Activated CD4-positive, alpha-beta T cell treated with anti-CD3 and anti-CD28 coated beads for 36 hours (primary cell): ENCODE measurements around the gene LRRC43. TPM values are rescaled to one million over a fixed set of nuclear protein-coding genes. Genes with fewer than 3 reads are reported as not detected.
A peak's percentile ranks its signal among the peaks of the same experiment; 100 is the strongest.

Experiments
- ATAC-seq: fragments of 200-7000 bp; cut with Tn5 transposase; one replicate; pipeline ENCODE4 v1.10.0; 2021; ENCODE audit warnings: mild to moderate bottlenecking, moderate library complexity
- CTCF ChIA-PET: fragments of 350-600 bp; sonication (Branson Sonifier 250); formaldehyde crosslinking; loops from one replicate; lab custom pipeline; 2021; ENCODE audit warnings: antibody characterized with exemption; lab: Charles Lee
- POLR2A ChIA-PET: fragments of 350-600 bp; sonication (Branson Sonifier 250); formaldehyde crosslinking; loops from one replicate; lab custom pipeline; 2021; ENCODE audit warnings: antibody characterized with exemption, inconsistent platforms; lab: Charles Lee
- DNase-seq: peaks from one replicate; pipeline ENCODE4 v3.0.0-alpha.2; 2020
- H3K27ac Mint-ChIP-seq: one replicate; pipeline ENCODE4 v1.8.0; 2021; ENCODE audit warnings: mixed read lengths
- H3K27me3 Mint-ChIP-seq: one replicate; pipeline ENCODE4 v1.8.0; 2021; ENCODE audit warnings: mixed read lengths
- H3K36me3 Mint-ChIP-seq: one replicate; pipeline ENCODE4 v1.8.0; 2021; ENCODE audit warnings: low read depth, mixed read lengths
- H3K4me1 Mint-ChIP-seq: one replicate; pipeline ENCODE4 v1.8.0; 2021; ENCODE audit warnings: mixed read lengths
- H3K4me3 Mint-ChIP-seq: one replicate; pipeline ENCODE4 v1.8.0; 2021; ENCODE audit warnings: mild to moderate bottlenecking, moderate library complexity, mixed read lengths
- H3K9me3 Mint-ChIP-seq: one replicate; pipeline ENCODE4 v1.8.0; 2021; ENCODE audit warnings: low read depth, mixed read lengths
- intact Hi-C, 2 experiments: fragments of 100-400 bp; cut with DNase I in 1 of 2; cut with micrococcal nuclease in 1 of 2; formaldehyde crosslinking; loops; one replicate each; pipeline versions ENCODE4 v1.14.2 to v1.15.1; 2022 to 2024; cut with DNase I, micrococcal nuclease
- total RNA-seq, 2 experiments: library from RNA; stranded (reverse); gene quantifications; one replicate each; pipeline ENCODE4 v1.2.3, GENCODE V29; 2021

The LRRC43 gene
- total RNA-seq, 2 experiments from 2014 or later: 0.37 TPM; not detected in 1

GRCh38 chr12:122141911-122142725, 40.8 kb upstream of the LRRC43 start:
- Mint-ChIP-seq H3K36me3 (peaks cover 8% of the 10 kb centered on the region), H3K9me3 (no peaks in the 10 kb centered on the region), H3K4me1 (no peaks in the 10 kb centered on the region), H3K27me3 (no peaks in the 10 kb centered on the region), H3K27ac (no peak overlapping the region), H3K4me3 (no peak overlapping the region)
- ChIA-PET POLR2A (no interaction called here), CTCF (interaction anchor here (0.9 kb wide), 1 partner anchor 88 kb away, joined by 3 read pairs; no protein-coding TSS in a partner anchor)
- intact Hi-C loops: no loop called here
- DNase-seq (no peak), ATAC-seq (no peak)

GRCh38 chr12:122142857-122143256, 40.1 kb upstream of the LRRC43 start:
- Mint-ChIP-seq H3K36me3 (peaks cover 8% of the 10 kb centered on the region), H3K27ac (no peak overlapping the region), H3K4me3 (no peak overlapping the region), H3K27me3 (no peaks in the 10 kb centered on the region), H3K4me1 (no peaks in the 10 kb centered on the region), H3K9me3 (no peaks in the 10 kb centered on the region)
- DNase-seq: no peak
- no peak for ATAC-seq
- intact Hi-C loops: no loop called here
- ChIA-PET POLR2A (no interaction called here), CTCF (interaction anchor here (0.9 kb wide), 1 partner anchor 89 kb away, joined by 3 read pairs; no protein-coding TSS in a partner anchor)

GRCh38 chr12:122144885-122145284, 38.0 kb upstream of the LRRC43 start:
- POLR2A ChIA-PET: no interaction called here
- intact Hi-C loops: no loop called here
- ATAC-seq (no peak), DNase-seq (no peak)
- no peaks in the 10 kb centered on the region for H3K9me3 Mint-ChIP-seq
- peaks cover 2% of the 10 kb centered on the region for H3K4me1 Mint-ChIP-seq
- H3K4me3 Mint-ChIP-seq: no peak overlapping the region
- H3K27ac Mint-ChIP-seq: no peak overlapping the region
- peaks cover 5% of the 10 kb centered on the region for H3K36me3 Mint-ChIP-seq
- CTCF ChIA-PET: no interaction called here
- H3K27me3 Mint-ChIP-seq: no peaks in the 10 kb centered on the region

GRCh38 chr12:122145505-122146330, 37.2 kb upstream of the LRRC43 start:
- ChIA-PET CTCF (no interaction called here), POLR2A (no interaction called here)
- intact Hi-C loops: no loop called here
- DNase-seq (no peak), ATAC-seq (no peak)
- Mint-ChIP-seq H3K36me3 (peaks cover 3% of the 10 kb centered on the region), H3K4me3 (no peak overlapping the region), H3K4me1 (peaks cover 2% of the 10 kb centered on the region), H3K27me3 (no peaks in the 10 kb centered on the region), H3K9me3 (no peaks in the 10 kb centered on the region), H3K27ac (no peak overlapping the region)

- ATAC-seq (no peak), DNase-seq (no peak)
- Mint-ChIP-seq H3K4me3 (no peak overlapping the region), H3K36me3 (no peaks in the 10 kb centered on the region), H3K27me3 (no peaks in the 10 kb centered on the region), H3K4me1 (peaks cover 2% of the 10 kb centered on the region), H3K27ac (no peak overlapping the region), H3K9me3 (no peaks in the 10 kb centered on the region)
- CTCF ChIA-PET: interaction anchor here (0.6 to 1.3 kb wide), 3 partner anchors 15 to 115 kb away, joined by 3 to 5 read pairs (median 3); no protein-coding TSS in a partner anchor
- POLR2A ChIA-PET: interaction anchor here (0.5 to 0.6 kb wide), 2 partner anchors 210 to 529 kb away, joined by 3 to 5 read pairs; no protein-coding TSS in a partner anchor
- intact Hi-C loops: no loop called here
Measured at GRCh38 chr12:122147514-122148290, 35.2 kb upstream of the LRRC43 start.

- no peaks in the 10 kb centered on the region for H3K9me3 Mint-ChIP-seq
- intact Hi-C loops: no loop called here
- ChIA-PET POLR2A (no interaction called here), CTCF (interaction anchor here (0.6 to 1.3 kb wide), 2 partner anchors 16 to 25 kb away, joined by 3 to 5 read pairs; no protein-coding TSS in a partner anchor)
- no peaks in the 10 kb centered on the region for H3K27me3 Mint-ChIP-seq
- DNase-seq: no peak
- ATAC-seq: no peak
- no peak overlapping the region for H3K4me3 Mint-ChIP-seq
- H3K4me1 Mint-ChIP-seq: peaks cover 2% of the 10 kb centered on the region
- no peaks in the 10 kb centered on the region for H3K36me3 Mint-ChIP-seq
- peak overlapping the region; percentile 9 for H3K27ac Mint-ChIP-seq
Measured at GRCh38 chr12:122148657-122149056, 34.3 kb upstream of the LRRC43 start.

- ATAC-seq (no peak), DNase-seq (no peak)
- H3K36me3 Mint-ChIP-seq: no peaks in the 10 kb centered on the region
- peaks cover 2% of the 10 kb centered on the region for H3K4me1 Mint-ChIP-seq
- H3K27me3 Mint-ChIP-seq: no peaks in the 10 kb centered on the region
- POLR2A ChIA-PET: no interaction called here
- no peaks in the 10 kb centered on the region for H3K9me3 Mint-ChIP-seq
- no peak overlapping the region for H3K4me3 Mint-ChIP-seq
- CTCF ChIA-PET: interaction anchor here (0.6 to 1.0 kb wide), 2 partner anchors 22 to 215 kb away, joined by 3 read pairs; no protein-coding TSS in a partner anchor
- intact Hi-C loops: no loop called here
- no peak overlapping the region for H3K27ac Mint-ChIP-seq
Measured at GRCh38 chr12:122150127-122150681, 32.7 kb upstream of the LRRC43 start.

- CTCF ChIA-PET: no interaction called here
- no peak overlapping the region for H3K27ac Mint-ChIP-seq
Measured at GRCh38 chr12:122152754-122153153, 30.2 kb upstream of the LRRC43 start.

GRCh38 chr12:122155705-122156104, 27.2 kb upstream of the LRRC43 start:
- intact Hi-C loops: loop anchor here in 1 of 2 experiments (5.0 kb wide), 1 partner anchor 37 kb away; no protein-coding TSS in a partner anchor
- no peaks in the 10 kb centered on the region for H3K9me3 Mint-ChIP-seq
- no peaks in the 10 kb centered on the region for H3K4me1 Mint-ChIP-seq
- ChIA-PET CTCF (interaction anchor here (1.2 kb wide), 1 partner anchor 32 kb away, joined by 4 read pairs; no protein-coding TSS in a partner anchor), POLR2A (no interaction called here)
- ATAC-seq (no peak), DNase-seq (no peak)
- no peak overlapping the region for H3K4me3 Mint-ChIP-seq
- H3K27ac Mint-ChIP-seq: no peak overlapping the region
- no peaks in the 10 kb centered on the region for H3K27me3 Mint-ChIP-seq
- H3K36me3 Mint-ChIP-seq: no peaks in the 10 kb centered on the region

More at GRCh38 chr12:122152754-122153153, 30.2 kb upstream of the LRRC43 start:
- no peak for DNase-seq
- POLR2A ChIA-PET: no interaction called here
- no peak for ATAC-seq
- no peaks in the 10 kb centered on the region for H3K27me3 Mint-ChIP-seq
- no peak overlapping the region for H3K4me3 Mint-ChIP-seq
- intact Hi-C loops: no loop called here
- peaks cover 2% of the 10 kb centered on the region for H3K4me1 Mint-ChIP-seq
- H3K36me3 Mint-ChIP-seq: no peaks in the 10 kb centered on the region
- H3K9me3 Mint-ChIP-seq: no peaks in the 10 kb centered on the region

- no peaks in the 10 kb centered on the region for H3K27me3 Mint-ChIP-seq
- intact Hi-C loops: loop anchor here in 1 of 2 experiments (5.0 kb wide), 1 partner anchor 34 kb away; no protein-coding TSS in a partner anchor
- no peaks in the 10 kb centered on the region for H3K9me3 Mint-ChIP-seq
- no peak overlapping the region for H3K27ac Mint-ChIP-seq
- no peak overlapping the region for H3K4me3 Mint-ChIP-seq
- ChIA-PET CTCF (no interaction called here), POLR2A (no interaction called here)
- peaks cover 8% of the 10 kb centered on the region for H3K4me1 Mint-ChIP-seq
- DNase-seq (no peak), ATAC-seq (no peak)
- no peaks in the 10 kb centered on the region for H3K36me3 Mint-ChIP-seq
Measured at GRCh38 chr12:122158700-122159285, 24.1 kb upstream of the LRRC43 start.
